GM21737 (cell line): ENCODE results near the gene TCF4.

Source experiments
- ATAC-seq: cut with Tn5 transposase; IDR thresholded peaks from one replicate; pipeline ENCODE4 v1.9.1; 2021; ENCODE audit warnings: mild to moderate bottlenecking, moderate library complexity; ENCODE audit not compliant: unreplicated experiment

The TCF4 gene

GRCh38 chr18:55587418-55588110 is 428 bp downstream of the TCF4 start:
- ATAC-seq = no peak

GRCh38 chr18:55585920-55586561 is 2.0 kb downstream of the TCF4 start:
- no peak for ATAC-seq

- ATAC-seq = no peak
Observed at GRCh38 chr18:55585065-55585919, 2.7 kb downstream of the TCF4 start.

- ATAC-seq = no peak
Observed at GRCh38 chr18:55584201-55584600, 3.8 kb downstream of the TCF4 start.

- no peak for ATAC-seq
Observed at GRCh38 chr18:55582325-55582724, 5.7 kb downstream of the TCF4 start.

GRCh38 chr18:55579501-55580270 is 8.3 kb downstream of the TCF4 start:
- no peak for ATAC-seq

GRCh38 chr18:55577812-55578539 is 10.0 kb downstream of the TCF4 start:
- no peak for ATAC-seq

GRCh38 chr18:55576001-55576400 is 12.0 kb downstream of the TCF4 start:
- ATAC-seq = no peak

GRCh38 chr18:55575066-55575465 is 12.9 kb downstream of the TCF4 start:
- ATAC-seq = no peak

GRCh38 chr18:55573386-55573785 is 14.6 kb downstream of the TCF4 start:
- ATAC-seq = no peak

GRCh38 chr18:55570966-55571365 is 17.0 kb downstream of the TCF4 start:
- no peak for ATAC-seq

- ATAC-seq = no peak
Observed at GRCh38 chr18:55566456-55566935, 21.5 kb downstream of the TCF4 start.

- ATAC-seq = no peak
Observed at GRCh38 chr18:55559739-55560138, 28.3 kb downstream of the TCF4 start.

GRCh38 chr18:55557211-55557610 is 30.8 kb downstream of the TCF4 start:
- ATAC-seq = no peak

- ATAC-seq = no peak
Observed at GRCh38 chr18:55555395-55556027, 32.5 kb downstream of the TCF4 start.

GRCh38 chr18:55552526-55553189 is 35.3 kb downstream of the TCF4 start:
- ATAC-seq = no peak

- ATAC-seq = no peak
Observed at GRCh38 chr18:55551227-55551626, 36.8 kb downstream of the TCF4 start.

- no peak for ATAC-seq
Observed at GRCh38 chr18:55550471-55550870, 37.5 kb downstream of the TCF4 start.

GRCh38 chr18:55549474-55550104 is 38.4 kb downstream of the TCF4 start:
- no peak for ATAC-seq
